Kidney (tissue), 14 donors: ENCODE results near the gene NRG2. TPM values are rescaled to one million over a fixed set of nuclear protein-coding genes. Genes with fewer than 3 reads are reported as not detected.

Source experiments
- DNase-seq, 5 donors: peaks; one replicate each; pipeline ENCODE4 v3.0.0-alpha.2; 2013 to 2020
- FAIRE-seq: peaks from 2 replicates; lab custom pipeline; 2012; peaks lifted over from hg19 to GRCh38; lab: Jason Lieb, UNC
- H3K27ac ChIP-seq, 2 donors: one replicate each; pipeline ENCODE4 v1.7.0; 2013; ENCODE audit warnings: low read depth in 2 of 2, low read length in 2 of 2, inconsistent platforms in 1 of 2
- H3K27me3 ChIP-seq: one replicate; pipeline ENCODE4 v1.7.1; 2013; ENCODE audit warnings: low read length, inconsistent platforms; ENCODE audit not compliant: control insufficient read depth, insufficient read depth
- H3K36me3 ChIP-seq, 3 donors: one replicate each; pipeline versions ENCODE4 v1.7.0 to v1.7.1; 2013; ENCODE audit warnings: low read length in 3 of 3, control low read depth in 1 of 3, inconsistent platforms in 1 of 3; ENCODE audit not compliant: insufficient read depth in 3 of 3, control insufficient read depth in 2 of 3
- H3K4me1 ChIP-seq, 3 donors: one replicate each; pipeline versions ENCODE4 v1.7.0 to v1.7.1; 2013; ENCODE audit warnings: low read length in 3 of 3, inconsistent platforms in 1 of 3, low read depth in 1 of 3; ENCODE audit not compliant: control insufficient read depth in 2 of 3, insufficient read depth in 2 of 3
- H3K4me3 ChIP-seq, 3 donors: one replicate each; pipeline versions ENCODE4 v1.7.0 to v1.8.1; 2013; ENCODE audit warnings: low read length in 3 of 3, control low read depth in 1 of 3, inconsistent platforms in 1 of 3
- H3K9ac ChIP-seq, 3 donors: one replicate each; pipeline versions ENCODE4 v1.7.0 to v1.7.1; 2013; ENCODE audit warnings: low read length in 3 of 3, control low read depth in 1 of 3, inconsistent platforms in 1 of 3
- H3K9me3 ChIP-seq, 3 donors: one replicate each; pipeline versions ENCODE4 v1.7.0 to v1.7.1; 2013; ENCODE audit warnings: low read length in 3 of 3, control low read depth in 1 of 3, inconsistent platforms in 1 of 3; ENCODE audit not compliant: control insufficient read depth in 2 of 3, insufficient read depth in 1 of 3
- intact Hi-C: fragments of 100-400 bp; cut with DNase I; formaldehyde crosslinking; loops from one replicate; pipeline ENCODE4 v1.11.1; 2022
- polyA plus RNA-seq: library from polyadenylated mRNA; stranded (reverse); fragments of 350-450 nt; fragmentation: Illumina TruSeq; extraction: RNeasy Lipid Tissue Mini Kit (QIAGEN cat#74804); gene quantifications from one replicate; pipeline ENCODE4 v1.2.3, GENCODE V29; 2014; ENCODE audit warnings: low read depth, low replicate concordance; ENCODE audit not compliant: insufficient read depth
- total RNA-seq: library from RNA; stranded (reverse); fragmentation: NEBNext Ultra II Directional; extraction: Animal tissue kit (Norgen Biotek cat#: 25700); gene quantifications from one replicate; pipeline ENCODE4 v1.2.1, GENCODE V29; 2021
- TF ChIP-seq, protein P1 (sequence below): IDR thresholded peaks from 3 replicates; pipeline ENCODE4 v1.5.1; 2012; ENCODE audit warnings: mild to moderate bottlenecking, moderate library complexity, borderline replicate concordance; ENCODE audit not compliant: insufficient read depth; ENCODE audit errors: extremely low read depth
- donor health status: control.
- donor health status: control.
- donor health status: control.
- donor health status: control.
- donor health status: control.
- donor health status: DM: yes; HTN: yes; CAD: no.
- donor health status: Normal renal cell carcinoma (clear cell type).

NRG2 gene
- total and polyA plus RNA-seq, 2 donors from 2014 or later = 1.9 to 4.6 TPM

- Histone ChIP-seq H3K27ac (no peak overlapping the region), H3K4me3 (no peak overlapping the region), H3K4me1 (peaks cover 0 to 7% (median 0%) of the 10 kb centered on the region in 3 donors), H3K27me3 (no peaks in the 10 kb centered on the region), H3K36me3 (no peaks in the 10 kb centered on the region), H3K9ac (no peak overlapping the region), H3K9me3 (no peaks in the 10 kb centered on the region)
- DNase-seq = peak in 2 of 5 donors; percentile 14 to 60
- intact Hi-C loops = no loop called here
- no peak for FAIRE-seq
- TF ChIP-seq, protein P1, sequence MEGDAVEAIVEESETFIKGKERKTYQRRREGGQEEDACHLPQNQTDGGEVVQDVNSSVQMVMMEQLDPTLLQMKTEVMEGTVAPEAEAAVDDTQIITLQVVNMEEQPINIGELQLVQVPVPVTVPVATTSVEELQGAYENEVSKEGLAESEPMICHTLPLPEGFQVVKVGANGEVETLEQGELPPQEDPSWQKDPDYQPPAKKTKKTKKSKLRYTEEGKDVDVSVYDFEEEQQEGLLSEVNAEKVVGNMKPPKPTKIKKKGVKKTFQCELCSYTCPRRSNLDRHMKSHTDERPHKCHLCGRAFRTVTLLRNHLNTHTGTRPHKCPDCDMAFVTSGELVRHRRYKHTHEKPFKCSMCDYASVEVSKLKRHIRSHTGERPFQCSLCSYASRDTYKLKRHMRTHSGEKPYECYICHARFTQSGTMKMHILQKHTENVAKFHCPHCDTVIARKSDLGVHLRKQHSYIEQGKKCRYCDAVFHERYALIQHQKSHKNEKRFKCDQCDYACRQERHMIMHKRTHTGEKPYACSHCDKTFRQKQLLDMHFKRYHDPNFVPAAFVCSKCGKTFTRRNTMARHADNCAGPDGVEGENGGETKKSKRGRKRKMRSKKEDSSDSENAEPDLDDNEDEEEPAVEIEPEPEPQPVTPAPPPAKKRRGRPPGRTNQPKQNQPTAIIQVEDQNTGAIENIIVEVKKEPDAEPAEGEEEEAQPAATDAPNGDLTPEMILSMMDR = no peak
Observed at GRCh38 chr5:139845846-139846681, 197.0 kb downstream of the NRG2 start.

- TF ChIP-seq, protein P1 = peak; percentile 63
- FAIRE-seq = no peak
Observed at GRCh38 chr5:139844472-139845145, 198.5 kb downstream of the NRG2 start.

DNA sequence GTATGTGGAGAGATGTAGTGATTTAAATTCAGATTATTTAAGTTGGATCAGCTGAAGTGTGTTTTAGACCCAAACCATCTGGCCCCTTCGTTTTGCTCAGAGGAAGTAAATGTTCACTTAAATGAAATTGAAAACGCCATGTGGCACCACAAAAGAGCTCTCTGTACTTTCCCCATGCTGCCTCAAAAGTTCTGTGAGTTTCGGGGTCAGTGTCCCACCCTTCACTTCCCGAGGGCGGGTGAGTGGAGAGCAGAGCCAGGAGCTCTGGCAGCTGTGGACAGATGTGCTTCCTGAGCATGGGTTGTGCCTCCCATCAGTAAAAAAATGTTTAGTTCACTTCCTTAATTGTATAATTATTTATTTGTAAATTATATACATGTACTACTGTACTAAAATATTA lies 199.1 kb downstream of the NRG2 start:
- Histone ChIP-seq H3K36me3 (no peaks in the 10 kb centered on the region), H3K9ac (no peak overlapping the region), H3K9me3 (no peaks in the 10 kb centered on the region), H3K4me3 (no peak overlapping the region), H3K4me1 (peaks cover 0 to 7% (median 0%) of the 10 kb centered on the region in 3 donors), H3K27ac (no peak overlapping the region), H3K27me3 (no peaks in the 10 kb centered on the region)
- FAIRE-seq (no peak), DNase-seq (peak in 1 of 5 donors; percentile 10)
- intact Hi-C loops = no loop called here
- TF ChIP-seq, protein P1 = no peak

More at GRCh38 chr5:139844472-139845145, 198.5 kb downstream of the NRG2 start:
- intact Hi-C loops = no loop called here
- peak; percentile 69 to 86 (median 77) for DNase-seq
- Histone ChIP-seq H3K9ac (no peak overlapping the region), H3K9me3 (no peaks in the 10 kb centered on the region), H3K27me3 (no peaks in the 10 kb centered on the region), H3K27ac (no peak overlapping the region), H3K4me3 (no peak overlapping the region), H3K36me3 (no peaks in the 10 kb centered on the region), H3K4me1 (peaks cover 0 to 7% (median 0%) of the 10 kb centered on the region in 3 donors)
